Measurements from ENCODE around the gene ORAI1. TPM values are rescaled to one million over a fixed set of nuclear protein-coding genes. Genes with fewer than 3 reads are reported as not detected.

Gene ORAI1
- total RNA-seq, 1 donor from 2014 or later = 1.9 TPM

Small RNAs within 50 kb of the gene (small RNA-seq; reads per million reads assigned to genes)
- gene RNU6-1004P = not detected

Other genes with a start within 250 kb of the ORAI1 start
- 77.5 TPM for gene RNF34, start 226.4 kb upstream of the ORAI1 start, total RNA-seq
- gene KDM2B, start 45.5 kb upstream of the ORAI1 start, total RNA-seq = 113 TPM
- 2.8 TPM for gene MORN3, start 43.1 kb downstream of the ORAI1 start, total RNA-seq
- gene TMEM120B, start 86.2 kb downstream of the ORAI1 start, total RNA-seq = 13.7 TPM
- gene RHOF, start 167.2 kb downstream of the ORAI1 start, total RNA-seq = 14.5 TPM
- gene SETD1B, start 177.5 kb downstream of the ORAI1 start, total RNA-seq = 2.3 TPM
- gene HPD, start 232.3 kb downstream of the ORAI1 start, total RNA-seq = not detected

All from occipital lobe (tissue), 2 donors.